NCI-H524 (cell line): ENCODE results near the gene CBX8.

Source experiments
- DNase-seq, 2 experiments: peaks; one replicate each; lab custom pipeline; 2025; lab: John Stamatoyannopoulos, UW

Gene CBX8

GRCh38 chr17:79792984-79793923 is 3.6 kb downstream of the CBX8 start:
- peak in 1 of 2 experiments; percentile 43 for DNase-seq

DNA sequence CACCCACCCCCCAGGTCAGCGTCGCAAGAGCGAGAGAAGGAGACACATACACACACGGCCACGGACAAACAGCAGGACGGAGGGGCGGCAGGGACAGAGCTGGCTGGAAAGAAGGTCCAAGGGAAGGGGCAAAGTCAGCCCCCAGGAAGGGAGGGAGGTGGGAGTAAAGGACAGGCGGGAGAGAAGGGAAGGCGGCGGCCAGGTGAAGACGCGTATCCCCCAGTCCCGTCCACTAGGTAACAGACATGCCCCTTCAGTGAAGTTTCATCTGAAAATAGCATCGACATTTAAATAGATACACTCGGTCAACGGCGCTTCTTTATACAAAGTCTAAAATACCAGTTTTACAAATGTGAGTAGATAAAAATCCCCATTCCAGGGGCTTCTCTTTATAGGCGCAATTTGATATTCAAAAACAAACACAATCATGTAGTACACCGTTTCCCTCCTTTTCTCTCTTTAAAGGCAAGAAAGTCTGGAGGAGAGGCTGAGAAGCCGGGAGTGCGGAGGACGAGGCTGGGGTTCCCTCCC is 4.5 kb downstream of the CBX8 start:
- no peak for DNase-seq

DNA sequence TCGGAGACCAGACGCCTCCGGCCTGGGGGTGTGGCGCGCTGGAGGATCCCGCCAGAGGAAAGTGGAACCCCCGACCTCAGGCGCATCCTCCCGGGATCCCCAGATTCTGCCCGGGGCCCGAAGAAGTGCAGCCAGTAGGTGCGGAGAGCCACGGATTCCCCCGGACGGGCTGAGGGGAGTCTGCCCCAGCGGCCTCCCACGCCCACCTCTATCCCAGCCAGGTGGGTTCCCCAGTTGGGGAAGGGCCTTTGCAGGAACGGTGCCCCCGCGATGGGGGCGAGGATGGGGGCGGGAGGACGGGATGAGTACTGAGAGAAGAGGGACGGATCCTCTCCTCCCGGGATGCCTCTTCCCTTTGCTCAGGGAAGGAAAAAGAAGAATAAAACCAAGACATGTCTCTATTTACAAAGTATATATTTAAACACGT is 5.1 kb downstream of the CBX8 start:
- DNase-seq, result no peak

GRCh38 chr17:79790805-79791734 is 5.8 kb downstream of the CBX8 start:
- DNase-seq, result peak in 1 of 2 experiments; percentile 57

- peak; percentile 45 to 77 for DNase-seq
These were observed 6.7 kb downstream of the CBX8 start for GRCh38 chr17:79789943-79790804.

DNA sequence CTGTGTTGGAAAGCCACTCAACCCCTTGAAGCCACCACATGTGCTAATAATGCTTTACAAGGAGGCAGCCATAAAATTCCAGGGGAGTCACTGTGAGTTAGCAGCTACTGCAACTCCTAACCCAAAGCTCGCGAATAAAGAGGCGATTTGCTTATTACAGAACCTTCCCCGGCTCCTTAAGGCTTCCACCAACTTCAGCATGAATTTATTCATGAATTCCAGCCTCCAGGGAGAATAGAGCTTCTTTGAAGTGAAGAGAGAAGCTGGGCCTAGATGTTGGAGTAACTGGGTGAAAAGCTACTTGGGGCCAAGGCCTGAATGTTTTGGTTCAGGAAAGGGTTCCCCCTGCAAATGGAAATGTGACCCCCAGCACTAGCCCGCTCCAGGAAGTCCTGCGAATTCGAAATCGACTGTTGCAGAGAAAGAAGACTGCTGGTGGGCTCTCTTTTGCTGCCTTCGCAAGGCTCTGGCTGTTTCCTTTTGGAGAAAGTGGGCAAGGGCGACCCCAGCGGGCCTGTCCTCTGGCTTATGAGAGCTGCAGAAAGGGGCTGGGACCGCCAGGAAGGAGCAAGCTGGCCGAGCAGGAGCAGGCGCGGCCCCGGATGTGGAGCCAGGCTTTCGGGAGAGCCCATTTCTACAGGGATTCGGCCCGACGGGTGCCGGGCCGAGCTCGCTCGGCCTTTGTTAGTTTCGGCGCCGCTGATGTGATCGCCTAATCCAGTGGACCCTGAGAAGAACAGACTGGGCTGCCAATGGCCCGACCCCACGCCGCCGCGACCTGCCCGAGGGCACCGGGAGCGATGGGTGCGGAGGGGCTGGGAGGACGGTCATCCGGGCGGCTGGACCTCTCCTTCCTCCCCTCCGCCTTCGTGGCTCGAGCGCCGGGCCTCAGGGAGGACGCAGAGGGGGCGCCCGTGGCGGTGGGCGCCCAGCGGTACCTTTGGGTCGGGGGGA is 7.6 kb downstream of the CBX8 start:
- peak in 1 of 2 experiments; percentile 58 for DNase-seq

GRCh38 chr17:79788455-79788854 is 8.4 kb downstream of the CBX8 start:
- DNase-seq, result no peak

- no peak for DNase-seq
These were observed 9.8 kb downstream of the CBX8 start for GRCh38 chr17:79786930-79787643.

DNA sequence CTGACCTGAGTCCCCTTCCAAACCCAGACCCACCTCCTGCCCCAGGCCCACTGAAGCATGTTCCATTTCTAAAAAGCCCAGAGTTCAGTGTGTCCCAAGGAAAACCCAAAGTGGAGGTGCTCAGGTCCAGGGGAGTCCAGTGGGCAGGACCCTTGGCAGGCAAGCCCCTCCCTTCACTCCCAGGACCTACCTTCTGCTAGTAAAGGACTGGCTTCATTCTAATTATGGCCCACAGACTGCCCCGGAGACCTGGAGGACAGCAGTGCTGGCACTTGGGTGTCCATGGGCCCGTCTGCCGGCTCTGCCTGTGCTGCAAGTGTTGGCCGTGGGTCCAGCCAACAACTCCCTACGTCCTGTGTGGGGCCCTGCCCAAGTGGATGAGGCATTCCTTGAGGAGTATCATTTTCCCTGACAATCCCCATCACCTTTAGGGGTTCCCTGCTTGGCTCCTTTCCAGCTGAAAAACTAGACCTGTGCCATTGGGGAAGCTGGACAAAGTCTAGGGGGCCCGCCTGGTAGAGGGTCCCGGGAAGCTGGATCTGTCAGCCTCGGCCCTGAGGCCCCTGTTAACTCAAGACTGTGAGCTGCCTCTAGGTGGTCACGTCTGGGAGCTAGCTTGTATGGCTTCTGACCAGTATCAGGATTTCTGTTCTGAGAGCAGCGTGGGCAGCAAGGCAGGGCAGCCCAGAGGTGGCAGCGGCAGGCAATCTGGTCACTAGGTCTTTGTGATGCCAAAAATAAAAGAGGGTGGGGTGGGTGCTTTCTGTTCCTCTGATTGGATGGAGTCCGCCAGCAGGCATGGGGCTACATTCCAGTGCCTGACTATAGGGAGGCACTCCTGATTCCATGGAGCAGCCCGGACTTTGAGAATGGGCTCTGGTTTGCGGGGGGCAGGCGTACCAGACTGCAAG is 10.7 kb downstream of the CBX8 start:
- DNase-seq, result no peak

- no peak for DNase-seq
These were observed 11.6 kb downstream of the CBX8 start for GRCh38 chr17:79785017-79785899.

- no peak for DNase-seq
These were observed 12.4 kb downstream of the CBX8 start for GRCh38 chr17:79784353-79785016.

GRCh38 chr17:79783891-79784290 is 13.0 kb downstream of the CBX8 start:
- DNase-seq, result no peak

DNA sequence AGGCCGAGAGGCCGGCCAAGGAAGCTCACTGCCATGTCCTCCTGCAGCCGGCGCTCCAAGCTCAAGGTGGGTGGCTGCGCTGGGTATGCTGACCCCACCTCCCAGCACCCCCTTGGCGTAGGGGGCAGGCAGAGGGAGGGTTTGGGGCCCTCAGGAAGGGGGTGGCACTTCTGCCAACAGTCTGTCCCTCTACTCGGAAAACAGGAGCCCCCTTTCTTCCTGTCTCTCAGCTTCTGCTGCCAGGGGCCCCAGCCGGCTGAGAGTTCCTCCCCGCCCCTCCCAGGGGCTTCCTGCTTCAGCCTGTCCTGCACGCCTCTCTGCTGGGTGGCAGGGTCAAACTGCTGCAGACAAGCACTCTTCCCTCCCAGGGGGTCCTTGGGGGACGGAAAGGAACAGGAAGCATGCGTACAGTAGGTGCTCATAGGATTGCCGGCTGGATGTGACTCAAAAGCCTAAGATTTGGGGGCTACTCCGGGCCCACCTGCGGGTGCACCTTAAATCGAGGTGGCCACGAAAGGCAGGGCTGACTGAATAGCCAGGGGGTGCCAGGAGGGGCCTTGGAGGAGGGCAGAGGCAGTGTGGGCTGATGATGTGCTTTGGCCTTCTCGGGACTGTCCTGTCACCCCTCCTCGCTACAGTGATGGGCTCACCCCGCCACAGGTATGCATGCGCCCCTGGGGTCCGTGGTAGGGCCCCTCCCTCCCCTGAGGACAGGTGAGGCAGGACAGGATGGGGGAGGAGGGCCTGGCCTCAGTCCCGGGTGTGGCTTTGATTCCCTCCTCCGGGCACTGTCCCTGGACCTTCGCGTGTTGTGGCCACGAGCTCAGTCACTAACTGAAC is 14.9 kb downstream of the CBX8 start:
- DNase-seq, result no peak

GRCh38 chr17:79781012-79781650 is 15.7 kb downstream of the CBX8 start:
- no peak for DNase-seq

GRCh38 chr17:79779661-79780365 is 17.1 kb downstream of the CBX8 start:
- DNase-seq, result no peak
